ENCODE data around the gene LCE1C.

Gene LCE1C

GRCh38 chr1:152827173-152827572, 20.7 kb upstream of the LCE1C start, which contains the start of gene LCE1A:
Gene LCE1A (plus strand): TSS chr1:152827473. CDS start chr1:152827473, 0 bp downstream.
- TF ChIP-seq OSR1 (CRISPR knock-in tag; IDR thresholded peaks at IDR 0.05): no peak
- ATAC-seq: no peak

GRCh38 chr1:152824964-152825363, 18.5 kb upstream of the LCE1C start:
- TF ChIP-seq ESRRG (CRISPR knock-in tag; IDR thresholded peaks at IDR 0.05) (no peak), RARB (CRISPR knock-in tag; IDR thresholded peaks at IDR 0.05) (no peak), OSR1 (CRISPR knock-in tag; IDR thresholded peaks at IDR 0.05) (no peak), ZC3H10 (CRISPR knock-in tag; IDR thresholded peaks at IDR 0.05) (no peak), ISL1 (CRISPR knock-in tag; IDR thresholded peaks at IDR 0.05) (no peak), ZNF70 (CRISPR knock-in tag; IDR thresholded peaks at IDR 0.05) (no peak), TOX (CRISPR knock-in tag; IDR thresholded peaks at IDR 0.05; ENCODE audit: borderline replicate concordance) (no peak), ZFP3 (CRISPR knock-in tag; IDR thresholded peaks at IDR 0.05) (no peak), ZNF565 (CRISPR knock-in tag; conservative IDR thresholded peaks at IDR 0.05; ENCODE audit: low read depth) (no peak), ARNTL (CRISPR knock-in tag; IDR thresholded peaks at IDR 0.05; ENCODE audit: borderline replicate concordance, low read depth) (no peak), CSDC2 (CRISPR knock-in tag; IDR thresholded peaks at IDR 0.05) (no peak), GLIS3 (CRISPR knock-in tag; IDR thresholded peaks at IDR 0.05) (no peak), CREB5 (CRISPR knock-in tag; IDR thresholded peaks at IDR 0.05; ENCODE audit: low read depth) (no peak), TCF4 (CRISPR knock-in tag; IDR thresholded peaks at IDR 0.05; ENCODE audit: borderline replicate concordance) (no peak), POU6F1 (CRISPR knock-in tag; IDR thresholded peaks at IDR 0.05; ENCODE audit: borderline replicate concordance, low read depth) (no peak), CSRNP3 (CRISPR knock-in tag; IDR thresholded peaks at IDR 0.05) (no peak), PPARA (CRISPR knock-in tag; IDR thresholded peaks at IDR 0.05; ENCODE audit: borderline replicate concordance) (no peak), TSHZ2 (CRISPR knock-in tag; IDR thresholded peaks at IDR 0.05) (no peak), PATZ1 (CRISPR knock-in tag; IDR thresholded peaks at IDR 0.05; ENCODE audit: borderline replicate concordance) (no peak)
- ATAC-seq: no peak

GRCh38 chr1:152823294-152823693, 16.8 kb upstream of the LCE1C start:
- TF ChIP-seq ZNF8 (CRISPR knock-in tag; IDR thresholded peaks at IDR 0.05) (no peak), GLIS3 (CRISPR knock-in tag; IDR thresholded peaks at IDR 0.05) (no peak)

GRCh38 chr1:152817309-152817708, 10.9 kb upstream of the LCE1C start:
- no peak for ATAC-seq
- TF ChIP-seq PPARA (CRISPR knock-in tag; IDR thresholded peaks at IDR 0.05; ENCODE audit: borderline replicate concordance): no peak
- no peak for TF ChIP-seq ZC3H10 (CRISPR knock-in tag; IDR thresholded peaks at IDR 0.05)
- no peak for TF ChIP-seq GLIS3 (CRISPR knock-in tag; IDR thresholded peaks at IDR 0.05)
- TF ChIP-seq ZFP30 (CRISPR knock-in tag; IDR thresholded peaks at IDR 0.05): no peak
- no peak for TF ChIP-seq ZNF565 (CRISPR knock-in tag; conservative IDR thresholded peaks at IDR 0.05; ENCODE audit: low read depth)
- no peak for TF ChIP-seq RARB (CRISPR knock-in tag; IDR thresholded peaks at IDR 0.05)
- no peak for TF ChIP-seq CSDC2 (CRISPR knock-in tag; IDR thresholded peaks at IDR 0.05)

More at GRCh38 chr1:152823294-152823693, 16.8 kb upstream of the LCE1C start:
- no peak for ATAC-seq
